K562 (cell line): ENCODE data around the gene SLC36A3. TPM values are rescaled to one million over a fixed set of nuclear protein-coding genes. Genes with fewer than 3 reads are reported as not detected.

ENCODE experiments used
- ATAC-seq: fragments of 200-7000 bp; cut with Tn5 transposase; 3 replicates; pipeline ENCODE4 v1.9.1; 2020; ENCODE audit warnings: moderate library complexity
- BruUV-seq: library from RNA; stranded (reverse); fragments of 400-500 nt; replicated peaks from 2 replicates; lab custom pipeline; 2021; lab: Mats Ljungman, UMichigan
- CTCF ChIA-PET: fragments of 300-600 bp; formaldehyde crosslinking; extraction: SDS; loops from one replicate; lab custom pipeline; 2021; ENCODE audit warnings: low intra/inter-chr PET ratio; lab: Yijun Ruan, JAX
- POLR2A ChIA-PET: fragments of 300-600, 350-650 bp; sonication (Branson Sonifier 250); formaldehyde crosslinking; extraction: SDS; loops from one replicate; lab custom pipeline; 2021; ENCODE audit warnings: antibody characterized with exemption, inconsistent platforms; lab: Yijun Ruan, JAX
- DNase-seq, 4 experiments: peaks; one replicate each; pipeline versions ENCODE4 v3.0.0 to v3.0.0-alpha.2; 2011 to 2018; ENCODE audit warnings: low spot score in 3 of 4, mixed read lengths in 3 of 4; ENCODE audit errors: extremely low read depth in 1 of 4
- FAIRE-seq: peaks from 2 replicates; lab custom pipeline; 2011; peaks lifted over from hg19 to GRCh38; lab: Jason Lieb, UNC
- H2AFZ ChIP-seq: 2 replicates; pipeline ENCODE4 v1.6.0; 2011; ENCODE audit warnings: low read depth, low read length, control low read depth, inconsistent platforms
- H3K27ac ChIP-seq: fragments of 200-600 bp; 3 replicates; pipeline ENCODE4 v1.8.0; 2011; ENCODE audit warnings: low read depth, mild to moderate bottlenecking, control low read depth, inconsistent platforms, low read length, moderate library complexity, mixed read lengths; ENCODE audit errors: extremely low read depth
- H3K27me3 ChIP-seq, 2 experiments: fragments of 300-600 bp in 1 of 2; 2 replicates in 1 of 2; 3 replicates in 1 of 2; pipeline versions ENCODE4 v1.6.0 to v1.8.0; 2011; ENCODE audit warnings: inconsistent platforms in 2 of 2, low read length in 2 of 2, mild to moderate bottlenecking in 1 of 2, mixed read lengths in 1 of 2, moderate library complexity in 1 of 2; ENCODE audit not compliant: control insufficient read depth in 2 of 2, insufficient read depth in 2 of 2
- H3K36me3 ChIP-seq: fragments of 300-600 bp; 3 replicates; pipeline ENCODE4 v1.8.0; 2011; ENCODE audit warnings: mild to moderate bottlenecking, low read length, inconsistent platforms; ENCODE audit not compliant: control insufficient read depth, insufficient read depth
- H3K4me1 ChIP-seq, 2 experiments: fragments of 200-600 bp in 1 of 2; replicated peaks in 1 of 2; 2 replicates in 1 of 2; 3 replicates in 1 of 2; pipeline versions ENCODE4 v1.5.1 to v1.8.0; 2011; ENCODE audit warnings: inconsistent platforms in 2 of 2, low read length in 2 of 2, mild to moderate bottlenecking in 1 of 2, mixed read lengths in 1 of 2, moderate library complexity in 1 of 2; ENCODE audit not compliant: control insufficient read depth in 2 of 2, insufficient read depth in 2 of 2
- H3K4me2 ChIP-seq: 2 replicates; pipeline ENCODE4 v1.6.1; 2011; ENCODE audit warnings: low read length, control low read depth, inconsistent platforms, mixed read lengths; ENCODE audit not compliant: insufficient read depth
- H3K4me3 ChIP-seq: fragments of 200-600 bp; sonication (generic), shearing (Covaris generic); 2 replicates; pipeline ENCODE4 v1.5.1; 2016; ENCODE audit warnings: control low read depth, inconsistent platforms
- H3K79me2 ChIP-seq: fragments of 200-600 bp; 3 replicates; pipeline ENCODE4 v1.8.0; 2011; ENCODE audit warnings: low read length, inconsistent platforms; ENCODE audit not compliant: control insufficient read depth, insufficient read depth
- H3K9ac ChIP-seq, 2 experiments: 2 replicates each; pipeline versions ENCODE4 v1.6.0 to v1.6.1; 2011; ENCODE audit warnings: low read depth in 2 of 2, low read length in 2 of 2, control low read depth in 1 of 2, inconsistent platforms in 1 of 2, mild to moderate bottlenecking in 1 of 2, mixed read lengths in 1 of 2; ENCODE audit not compliant: insufficient read depth in 1 of 2
- H3K9me1 ChIP-seq: one replicate; pipeline ENCODE4 v1.6.0; 2011; ENCODE audit warnings: inconsistent platforms, mild to moderate bottlenecking, low read length, moderate library complexity; ENCODE audit not compliant: control insufficient read depth, insufficient read depth
- H3K9me3 ChIP-seq: replicated peaks from 2 replicates; pipeline ENCODE4 v1.5.1; 2011; ENCODE audit warnings: low read depth, low read length, inconsistent platforms; ENCODE audit not compliant: control insufficient read depth, insufficient read depth
- H4K20me1 ChIP-seq: replicated peaks from 2 replicates; pipeline ENCODE4 v1.6.1; 2011; ENCODE audit warnings: low read length, inconsistent platforms, mixed read lengths; ENCODE audit not compliant: control insufficient read depth, insufficient read depth
- ARID2 ChIP-seq: fragments of 450-650 bp; IDR thresholded peaks from 2 replicates; pipeline ENCODE4 v1.6.1; 2017; ENCODE audit warnings: antibody characterized with exemption, mild to moderate bottlenecking
- C11orf30 ChIP-seq: fragments of 450-650 bp; IDR thresholded peaks from 2 replicates; pipeline ENCODE4 v1.6.1; 2016; ENCODE audit warnings: low read depth, mild to moderate bottlenecking
- GTF2F1 ChIP-seq: IDR thresholded peaks from 2 replicates; pipeline ENCODE4 v1.6.1; 2011; ENCODE audit warnings: low read depth, low read length, improper control_type of control experiment
- HBP1 ChIP-seq: fragments of 450-650 bp; formaldehyde crosslinking; IDR thresholded peaks from 2 replicates; pipeline ENCODE4 v1.4.0; 2022; ENCODE audit warnings: missing genetic modification characterization
- POLR3G ChIP-seq: IDR thresholded peaks from 2 replicates; pipeline ENCODE4 v1.6.1; 2011; ENCODE audit not compliant: insufficient read length, insufficient replicate concordance; ENCODE audit errors: extremely low read depth
- SAFB ChIP-seq: fragments of 200-400 bp; formaldehyde crosslinking; IDR thresholded peaks from 2 replicates; pipeline ENCODE4 v1.6.1; 2017; ENCODE audit warnings: low read depth, low read length, borderline replicate concordance
- SRSF3 ChIP-seq: fragments of 200-400 bp; formaldehyde crosslinking; IDR thresholded peaks from 2 replicates; pipeline ENCODE4 v1.6.1; 2016; ENCODE audit warnings: mild to moderate bottlenecking, low read length, moderate library complexity; ENCODE audit not compliant: insufficient read depth
- STAT5B ChIP-seq: fragments of 250-450 bp; sonication (Bioruptor Pico); IDR thresholded peaks from 2 replicates; pipeline ENCODE4 v1.8.0; 2021; ENCODE audit warnings: mild to moderate bottlenecking, inconsistent platforms
- TCF7L2 ChIP-seq: fragments of 150-350 bp; IDR thresholded peaks from 2 replicates; pipeline ENCODE4 v1.6.1; 2016; ENCODE audit warnings: low read depth, mild to moderate bottlenecking, low read length, moderate library complexity
- ZNF212 ChIP-seq: fragments of 450-650 bp; formaldehyde crosslinking; IDR thresholded peaks from 2 replicates; pipeline ENCODE4 v1.4.0; 2020; ENCODE audit warnings: mild to moderate bottlenecking
- ZNF239 ChIP-seq: fragments of 250-450 bp; sonication (Bioruptor Pico); IDR thresholded peaks from 2 replicates; pipeline ENCODE4 v1.4.0; 2020; ENCODE audit warnings: mild to moderate bottlenecking
- ZNF282 ChIP-seq: sonication (generic); formaldehyde crosslinking; IDR thresholded peaks from 2 replicates; pipeline ENCODE4 v1.8.1; 2023; ENCODE audit warnings: missing genetic modification reagents
- ZNF316 ChIP-seq: fragments of 450-650 bp; IDR thresholded peaks from 2 replicates; pipeline ENCODE4 v1.6.1; 2016
- ZNF77 ChIP-seq: fragments of 250-450 bp; sonication (Bioruptor Pico); IDR thresholded peaks from 2 replicates; pipeline ENCODE4 v1.5.0; 2020
- WGBS: fragments of 100-300 bp; shearing (Covaris generic); methylation state at CpG from one replicate; pipeline ENCODE4 v1.1.6; 2016; ENCODE audit warnings: low coverage, mixed read lengths; ENCODE audit not compliant: insufficient coverage; ENCODE audit errors: missing lambda C conversion rate; 5-methylcytosine and 5-hydroxymethylcytosine counted together
- in situ Hi-C: fragments of 300-500 bp; cut with MboI; formaldehyde crosslinking; loops from 4 replicates; pipeline ENCODE4 v1.15.0; 2018; ENCODE audit warnings: inconsistent platforms, mixed read lengths
- intact Hi-C: fragments of 100-400 bp; cut with micrococcal nuclease; formaldehyde crosslinking; loops from 2 replicates; pipeline ENCODE4 v1.14.2; 2022
- polyA plus RNA-seq, 8 experiments: library from polyadenylated mRNA; depleted of rRNA in 4 of 8; stranded (reverse) in 5 of 8; unstranded in 3 of 8; fragments of >200 nt; fragmentation: Nextera tagmentation in 2 of 8; fragmentation: Illumina TruSeq in 1 of 8; extraction: Ambion mirVana in 2 of 8; extraction: Trizol in 1 of 8; gene quantifications; 2 replicates each; pipeline versions ENCODE4 v1.2.1 to v1.2.3, GENCODE V29; 2011 to 2014; ENCODE audit warnings: inconsistent platforms in 1 of 8, missing spikeins in 1 of 8
- total RNA-seq, 7 experiments: library from RNA; depleted of rRNA in 6 of 7; stranded (reverse); fragments of >200 nt in 6 of 7; fragmentation: Illumina TruSeq in 2 of 7; extraction: Trizol in 2 of 7; gene quantifications; 2 replicates each; pipeline versions ENCODE4 v1.2.1 to v1.2.3, GENCODE V29; 2011 to 2021; ENCODE audit warnings: low replicate concordance in 1 of 7
- TF ChIP-seq, protein P1 (sequence below): fragments of 250-450 bp; sonication (Bioruptor Pico); IDR thresholded peaks from 2 replicates; pipeline ENCODE4 v1.4.0; 2020; ENCODE audit warnings: mild to moderate bottlenecking

Gene SLC36A3
- total and polyA plus RNA-seq, 9 of the 15 experiments (the other 6 are each of a cell fraction or from before 2014, with no cell fraction given) = not detected

DNA sequence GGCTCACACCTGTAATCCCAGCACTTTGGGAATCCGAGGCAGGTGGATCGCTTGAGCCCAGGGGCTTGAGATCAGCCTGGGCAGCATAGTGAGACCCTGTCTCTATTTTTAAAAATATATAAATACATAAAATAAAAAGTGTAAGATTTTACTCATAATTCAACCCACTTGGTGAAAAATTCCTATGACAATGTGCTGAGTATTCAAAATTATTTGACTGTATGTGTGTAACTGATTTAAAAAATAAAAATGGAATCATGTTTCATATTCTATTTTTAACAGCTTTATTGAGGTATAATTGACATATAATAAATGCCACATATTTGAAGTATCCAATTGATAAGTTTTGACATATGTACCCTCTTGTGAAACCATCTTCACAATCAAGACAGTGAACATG is 27.8 kb downstream of the SLC36A3 start:
- WGBS = 0% methylated on average over 2 of the region's 2 CpGs
- H3K27ac ChIP-seq = no peak overlapping the region
- no peak overlapping the region for H3K9ac ChIP-seq
- no peak for DNase-seq
- no peaks in the 10 kb centered on the region for H3K36me3 ChIP-seq
- H3K4me1 ChIP-seq = no peaks in the 10 kb centered on the region
- TF ChIP-seq ZNF77 (CRISPR knock-in tag) (no peak), STAT5B (CRISPR knock-in tag) (no peak), C11orf30 (peak; percentile 31; the same call in 1 of the 2 replicates), SRSF3 (no peak), ZNF316 (peak; percentile 55; the same call in 1 of the 2 replicates)
- CTCF ChIA-PET = no interaction called here
- no peak overlapping the region for H2AFZ ChIP-seq
- in situ Hi-C loops = no loop called here
- intact Hi-C loops = no loop called here
- H3K4me2 ChIP-seq = no peak overlapping the region
- H3K9me1 ChIP-seq = no peaks in the 10 kb centered on the region
- no peaks in the 10 kb centered on the region for H3K9me3 ChIP-seq
- H4K20me1 ChIP-seq = no peaks in the 10 kb centered on the region
- no peak for FAIRE-seq
- BruUV-seq = no TSS peak
- no peak for ATAC-seq
- H3K27me3 ChIP-seq = peaks cover 9 to 13% of the 10 kb centered on the region in 2 experiments; a peak in 4 of 5 replicates
- no peaks in the 10 kb centered on the region for H3K79me2 ChIP-seq
- H3K4me3 ChIP-seq = no peak overlapping the region
- POLR2A ChIA-PET = interaction anchor here (1.3 kb wide), 1 partner anchor 27 kb away, joined by 4 read pairs; no protein-coding TSS in a partner anchor

DNA sequence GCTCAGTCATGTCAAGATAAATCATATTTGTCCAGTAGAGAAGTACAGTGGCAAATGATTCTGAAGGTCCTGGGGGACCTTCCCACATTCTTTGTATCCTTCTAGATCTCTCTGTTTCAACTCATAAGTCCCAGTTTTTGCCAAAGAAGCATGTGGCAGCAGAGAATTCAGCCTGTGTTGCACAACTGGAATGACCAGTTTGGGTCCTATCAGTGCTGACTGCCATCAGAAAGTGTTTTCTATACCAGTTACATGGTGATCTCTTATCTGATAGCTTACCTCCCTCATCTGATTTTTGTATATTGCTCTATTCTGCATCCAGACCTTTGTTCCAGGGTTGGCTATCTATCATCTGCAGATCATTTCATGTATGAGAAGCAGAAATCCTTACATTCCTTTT is 28.9 kb downstream of the SLC36A3 start:
- Histone ChIP-seq H3K79me2 (no peaks in the 10 kb centered on the region), H3K4me1 (no peaks in the 10 kb centered on the region), H3K9ac (no peak overlapping the region), H4K20me1 (no peaks in the 10 kb centered on the region), H3K27ac (no peak overlapping the region), H3K36me3 (peaks cover 2% of the 10 kb centered on the region; the same call in 1 of the 3 replicates), H3K4me3 (no peak overlapping the region), H3K4me2 (no peak overlapping the region), H3K9me1 (no peaks in the 10 kb centered on the region), H3K9me3 (no peaks in the 10 kb centered on the region), H2AFZ (no peak overlapping the region), H3K27me3 (peaks cover 9 to 11% of the 10 kb centered on the region in 2 experiments; a peak in 4 of 5 replicates)
- DNase-seq = no peak
- no TSS peak for BruUV-seq
- ATAC-seq = no peak
- CTCF ChIA-PET = no interaction called here
- in situ Hi-C loops = no loop called here
- no peak for FAIRE-seq
- POLR2A ChIA-PET = interaction anchor here (0.6 to 1.0 kb wide), 2 partner anchors 13 to 227 kb away, joined by 3 read pairs; no protein-coding TSS in a partner anchor
- intact Hi-C loops = no loop called here
- TF ChIP-seq GTF2F1 (no peak), ZNF239 (CRISPR knock-in tag) (no peak), ZNF282 (CRISPR knock-in tag) (no peak), HBP1 (no peak), ZNF212 (CRISPR knock-in tag) (no peak), POLR3G (no peak), ARID2 (no peak), TCF7L2 (no peak), SAFB (no peak)
- TF ChIP-seq, protein P1, sequence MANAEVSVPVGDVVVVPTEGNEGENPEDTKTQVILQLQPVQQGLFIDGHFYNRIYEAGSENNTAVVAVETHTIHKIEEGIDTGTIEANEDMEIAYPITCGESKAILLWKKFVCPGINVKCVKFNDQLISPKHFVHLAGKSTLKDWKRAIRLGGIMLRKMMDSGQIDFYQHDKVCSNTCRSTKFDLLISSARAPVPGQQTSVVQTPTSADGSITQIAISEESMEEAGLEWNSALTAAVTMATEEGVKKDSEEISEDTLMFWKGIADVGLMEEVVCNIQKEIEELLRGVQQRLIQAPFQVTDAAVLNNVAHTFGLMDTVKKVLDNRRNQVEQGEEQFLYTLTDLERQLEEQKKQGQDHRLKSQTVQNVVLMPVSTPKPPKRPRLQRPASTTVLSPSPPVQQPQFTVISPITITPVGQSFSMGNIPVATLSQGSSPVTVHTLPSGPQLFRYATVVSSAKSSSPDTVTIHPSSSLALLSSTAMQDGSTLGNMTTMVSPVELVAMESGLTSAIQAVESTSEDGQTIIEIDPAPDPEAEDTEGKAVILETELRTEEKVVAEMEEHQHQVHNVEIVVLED = no peak
